AG08395 (cell line): ENCODE measurements around the gene SLC4A1.
"Not testable (repeated sequence)": the region's sequence is repeated elsewhere in the genome, so short reads cannot be mapped to it uniquely, and the experiment has no call there.

Experiments used
- DNase-seq: peaks from one replicate; pipeline ENCODE4 v3.0.0; 2012; ENCODE audit warnings: mixed read lengths, low spot score

SLC4A1 gene

GRCh38 chr17:44256671-44257070 lies 11.3 kb downstream of the SLC4A1 start:
- DNase-seq: no peak

- no peak for DNase-seq
Measured at GRCh38 chr17:44255915-44256314, 12.0 kb downstream of the SLC4A1 start.

GRCh38 chr17:44254361-44255095 lies 13.4 kb downstream of the SLC4A1 start:
- DNase-seq: no peak

- DNase-seq: no peak
Measured at GRCh38 chr17:44253006-44253405, 14.9 kb downstream of the SLC4A1 start.

- no peak for DNase-seq
Measured at GRCh38 chr17:44251062-44251461, 16.9 kb downstream of the SLC4A1 start.

- DNase-seq: no peak
Measured at GRCh38 chr17:44249501-44250246, 18.3 kb downstream of the SLC4A1 start.

GRCh38 chr17:44247876-44248736 lies 19.8 kb downstream of the SLC4A1 start:
- DNase-seq: no peak

GRCh38 chr17:44247440-44247841 lies 20.5 kb downstream of the SLC4A1 start:
- DNase-seq: no peak

GRCh38 chr17:44241106-44241624 lies 26.8 kb downstream of the SLC4A1 start:
- DNase-seq: no peak

GRCh38 chr17:44237886-44238285 lies 30.0 kb downstream of the SLC4A1 start:
- not testable (repeated sequence) for DNase-seq

- no peak for DNase-seq
Measured at GRCh38 chr17:44236444-44236991, 31.4 kb downstream of the SLC4A1 start.

- no peak for DNase-seq
Measured at GRCh38 chr17:44235583-44235936, 32.4 kb downstream of the SLC4A1 start.

- no peak for DNase-seq
Measured at GRCh38 chr17:44233582-44233981, 34.4 kb downstream of the SLC4A1 start.

GRCh38 chr17:44232061-44232460 lies 35.9 kb downstream of the SLC4A1 start:
- no peak for DNase-seq

GRCh38 chr17:44230140-44230539 lies 37.8 kb downstream of the SLC4A1 start:
- no peak for DNase-seq

- no peak for DNase-seq
Measured at GRCh38 chr17:44229090-44229489, 38.8 kb downstream of the SLC4A1 start.

- DNase-seq: peak; percentile 49
Measured at GRCh38 chr17:44223541-44224071, 44.3 kb downstream of the SLC4A1 start.

- DNase-seq: peak; percentile 82
Measured at GRCh38 chr17:44222112-44222869, 45.6 kb downstream of the SLC4A1 start.

- DNase-seq: no peak
Measured at GRCh38 chr17:44221862-44222111, 46.1 kb downstream of the SLC4A1 start.

GRCh38 chr17:44221084-44221861 lies 46.7 kb downstream of the SLC4A1 start:
- DNase-seq: peak; percentile 76
